Measurements from ENCODE around the gene TEDDM1.

TEDDM1 gene

GRCh38 chr1:182376936-182377574 is 23.4 kb downstream of the TEDDM1 start:
- DNase-seq: no peak

- no peak for DNase-seq
These were observed 26.2 kb downstream of the TEDDM1 start for GRCh38 chr1:182374101-182374834.

- DNase-seq: no peak
These were observed 29.9 kb downstream of the TEDDM1 start for GRCh38 chr1:182370532-182370931.

GRCh38 chr1:182368903-182369302 is 31.6 kb downstream of the TEDDM1 start:
- DNase-seq: no peak

GRCh38 chr1:182368358-182368757 is 32.1 kb downstream of the TEDDM1 start:
- DNase-seq: no peak

- DNase-seq: no peak
These were observed 32.5 kb downstream of the TEDDM1 start for GRCh38 chr1:182367926-182368325.

GRCh38 chr1:182366596-182366995 is 33.9 kb downstream of the TEDDM1 start:
- no peak for DNase-seq

GRCh38 chr1:182359645-182360044 is 40.8 kb downstream of the TEDDM1 start:
- no peak for DNase-seq

GRCh38 chr1:182357913-182358312 is 42.6 kb downstream of the TEDDM1 start:
- no peak for DNase-seq

- DNase-seq: no peak
These were observed 43.3 kb downstream of the TEDDM1 start for GRCh38 chr1:182357171-182357570.

GRCh38 chr1:182355723-182356098 is 44.8 kb downstream of the TEDDM1 start:
- DNase-seq: no peak

- DNase-seq: no peak
These were observed 48.6 kb downstream of the TEDDM1 start for GRCh38 chr1:182351790-182352364.

- DNase-seq: no peak
These were observed 49.6 kb downstream of the TEDDM1 start for GRCh38 chr1:182350839-182351238.

GRCh38 chr1:182348961-182349747 is 51.3 kb downstream of the TEDDM1 start:
- no peak for DNase-seq
